Neural crest cell (in vitro differentiated cells): ENCODE results near the gene PLA2G4C. TPM values are rescaled to one million over a fixed set of nuclear protein-coding genes. Genes with fewer than 3 reads are reported as not detected.

ENCODE experiments used
- DNase-seq: peaks from one replicate; pipeline ENCODE4 v3.0.0; 2021; ENCODE audit warnings: low read depth, mixed read lengths, low spot score
- H3K27ac Mint-ChIP-seq: one replicate; pipeline ENCODE4 v1.8.0; 2021; ENCODE audit warnings: mild to moderate bottlenecking, mixed read lengths; ENCODE audit not compliant: unreplicated experiment
- H3K27me3 Mint-ChIP-seq: 2 replicates; pipeline ENCODE4 v1.8.0; 2021; ENCODE audit warnings: low read depth, mild to moderate bottlenecking, mixed read lengths
- H3K36me3 Mint-ChIP-seq: 2 replicates; pipeline ENCODE4 v1.8.0; 2021; ENCODE audit warnings: low read depth, mild to moderate bottlenecking, mixed read lengths
- H3K4me1 Mint-ChIP-seq: 2 replicates; pipeline ENCODE4 v1.8.0; 2021; ENCODE audit warnings: mixed read lengths
- H3K4me3 Mint-ChIP-seq: one replicate; pipeline ENCODE4 v1.8.0; 2021; ENCODE audit warnings: mild to moderate bottlenecking, mixed read lengths
- H3K9me3 Mint-ChIP-seq: 2 replicates; pipeline ENCODE4 v1.8.0; 2021; ENCODE audit warnings: mixed read lengths
- CTCF ChIP-seq: fragments of 200-600 bp; sonication (generic); conservative IDR thresholded peaks from 2 replicates; pipeline ENCODE4 v1.5.0; 2021; ENCODE audit warnings: antibody characterized with exemption, mild to moderate bottlenecking
- total RNA-seq: library from RNA; stranded (reverse); gene quantifications from 2 replicates; pipeline ENCODE4 v1.2.1, GENCODE V29; 2021

PLA2G4C gene
- total RNA-seq, 1 donor from 2014 or later, result 2.0 TPM

DNA sequence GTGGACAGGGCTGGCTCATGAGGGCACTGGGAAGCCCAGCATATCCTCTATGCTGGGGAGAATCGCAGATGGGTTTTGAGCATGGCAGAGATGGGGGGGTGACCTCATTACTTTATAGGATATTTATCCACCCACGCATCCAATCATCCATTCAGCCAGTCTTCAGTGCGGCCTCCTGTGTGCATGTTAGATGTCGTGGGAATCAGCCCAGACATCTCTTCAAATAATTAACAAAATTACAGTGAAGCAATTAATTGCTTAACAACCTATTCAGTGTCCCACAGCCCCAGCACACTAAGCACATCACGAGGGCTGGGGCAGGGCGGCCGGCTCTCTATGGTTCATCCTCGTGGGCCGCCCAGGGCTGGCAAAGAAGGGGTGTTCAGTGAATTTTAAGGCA, 38.0 kb upstream of the PLA2G4C start:
- H3K4me3 Mint-ChIP-seq, result no peak overlapping the region
- TF ChIP-seq CTCF, result no peak
- H3K4me1 Mint-ChIP-seq, result no peaks in the 10 kb centered on the region
- no peaks in the 10 kb centered on the region for H3K27me3 Mint-ChIP-seq
- no peak overlapping the region for H3K27ac Mint-ChIP-seq
- DNase-seq, result no peak
- H3K36me3 Mint-ChIP-seq, result peaks cover 2% of the 10 kb centered on the region
- H3K9me3 Mint-ChIP-seq, result no peaks in the 10 kb centered on the region

- H3K27me3 Mint-ChIP-seq, result no peaks in the 10 kb centered on the region
- H3K4me1 Mint-ChIP-seq, result no peaks in the 10 kb centered on the region
- no peaks in the 10 kb centered on the region for H3K9me3 Mint-ChIP-seq
- no peak for DNase-seq
- H3K27ac Mint-ChIP-seq, result no peak overlapping the region
- peaks cover 9% of the 10 kb centered on the region for H3K36me3 Mint-ChIP-seq
- H3K4me3 Mint-ChIP-seq, result no peak overlapping the region
- no peak for TF ChIP-seq CTCF
These were observed 37.1 kb upstream of the PLA2G4C start for GRCh38 chr19:48147597-48148175.

GRCh38 chr19:48139053-48139452, 28.4 kb upstream of the PLA2G4C start:
- no peaks in the 10 kb centered on the region for H3K4me1 Mint-ChIP-seq
- no peak overlapping the region for H3K4me3 Mint-ChIP-seq
- TF ChIP-seq CTCF, result no peak
- H3K9me3 Mint-ChIP-seq, result no peaks in the 10 kb centered on the region
- peaks cover 17% of the 10 kb centered on the region for H3K36me3 Mint-ChIP-seq
- no peaks in the 10 kb centered on the region for H3K27me3 Mint-ChIP-seq
- no peak for DNase-seq
- H3K27ac Mint-ChIP-seq, result peak overlapping the region; percentile 81

DNA sequence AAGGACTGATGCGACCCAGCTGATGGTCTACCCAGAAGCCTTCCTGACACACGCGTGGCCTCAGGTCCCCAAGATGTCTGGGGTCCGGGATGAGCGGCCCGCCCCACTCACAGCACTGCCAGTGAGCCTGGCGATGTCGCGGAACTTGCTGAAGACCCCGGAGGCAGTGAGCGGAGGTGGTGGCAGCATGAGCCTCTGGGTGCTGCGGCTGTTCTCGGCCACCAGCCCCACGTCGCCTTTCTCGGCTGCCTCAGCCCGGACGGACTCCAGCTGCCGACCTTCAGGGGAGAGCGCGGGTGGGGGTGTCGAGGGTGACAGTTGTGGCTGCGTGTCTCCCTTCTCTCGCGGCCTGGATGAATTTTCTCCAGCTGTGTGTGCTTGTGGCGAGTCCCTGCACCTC, 26.8 kb upstream of the PLA2G4C start:
- no peak for DNase-seq
- Mint-ChIP-seq H3K27me3 (no peaks in the 10 kb centered on the region), H3K4me3 (no peak overlapping the region), H3K27ac (no peak overlapping the region), H3K9me3 (no peaks in the 10 kb centered on the region), H3K36me3 (peaks cover 8% of the 10 kb centered on the region), H3K4me1 (no peaks in the 10 kb centered on the region)
- TF ChIP-seq CTCF, result no peak

DNA sequence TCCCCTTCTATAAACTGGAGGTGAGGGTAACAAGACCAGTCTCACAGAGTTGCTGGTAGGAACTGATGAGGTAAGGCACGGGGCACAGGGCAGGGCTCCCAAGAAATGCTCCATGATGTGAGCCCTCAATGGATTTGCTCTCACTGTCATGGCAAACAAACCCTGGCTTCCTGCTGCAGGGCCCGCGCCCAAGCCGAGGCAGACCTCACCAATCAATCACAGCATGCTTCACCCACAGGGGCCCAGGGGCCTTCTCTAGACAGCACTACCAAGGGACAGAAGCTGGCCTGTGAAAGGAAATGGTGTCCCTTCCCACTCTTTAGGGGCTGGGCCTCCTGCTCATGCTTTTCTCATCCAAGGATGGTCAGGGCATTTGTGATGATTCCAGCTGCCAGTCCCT, 25.9 kb upstream of the PLA2G4C start:
- TF ChIP-seq CTCF, result no peak
- H3K4me3 Mint-ChIP-seq, result no peak overlapping the region
- H3K27ac Mint-ChIP-seq, result no peak overlapping the region
- H3K9me3 Mint-ChIP-seq, result no peaks in the 10 kb centered on the region
- no peak for DNase-seq
- peaks cover 8% of the 10 kb centered on the region for H3K36me3 Mint-ChIP-seq
- no peaks in the 10 kb centered on the region for H3K4me1 Mint-ChIP-seq
- no peaks in the 10 kb centered on the region for H3K27me3 Mint-ChIP-seq

DNA sequence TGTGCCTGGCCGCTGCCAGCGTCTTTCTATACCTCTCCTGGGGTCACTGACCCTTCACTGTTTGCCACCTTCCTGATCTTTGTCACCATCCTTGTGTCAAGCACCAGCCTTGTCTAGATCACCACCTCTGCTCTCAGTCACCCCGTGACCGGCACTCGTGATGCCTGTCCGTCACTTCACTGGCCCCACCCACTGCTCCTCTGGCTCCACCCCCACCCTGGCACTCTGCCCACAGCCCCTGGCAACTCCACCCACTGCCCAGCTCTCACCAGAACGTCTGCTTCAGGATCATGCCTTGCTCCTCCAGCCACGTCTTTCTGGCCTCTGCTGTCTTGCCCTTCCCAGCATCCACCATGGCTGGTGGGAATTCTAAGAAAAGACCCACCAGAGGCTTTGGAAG, 24.8 kb upstream of the PLA2G4C start:
- Mint-ChIP-seq H3K27ac (no peak overlapping the region), H3K36me3 (peaks cover 13% of the 10 kb centered on the region), H3K9me3 (no peaks in the 10 kb centered on the region), H3K27me3 (no peaks in the 10 kb centered on the region), H3K4me1 (no peaks in the 10 kb centered on the region), H3K4me3 (no peak overlapping the region)
- TF ChIP-seq CTCF, result no peak
- no peak for DNase-seq
